ENCODE results near the gene STARD10. TPM values are rescaled to one million over a fixed set of nuclear protein-coding genes. Genes with fewer than 3 reads are reported as not detected.

The STARD10 gene
- total and polyA plus RNA-seq, 9 of the 15 experiments (the other 6 are each of a cell fraction or from before 2014, with no cell fraction given): 0.15 to 52.9 (median 32.3) TPM

DNA sequence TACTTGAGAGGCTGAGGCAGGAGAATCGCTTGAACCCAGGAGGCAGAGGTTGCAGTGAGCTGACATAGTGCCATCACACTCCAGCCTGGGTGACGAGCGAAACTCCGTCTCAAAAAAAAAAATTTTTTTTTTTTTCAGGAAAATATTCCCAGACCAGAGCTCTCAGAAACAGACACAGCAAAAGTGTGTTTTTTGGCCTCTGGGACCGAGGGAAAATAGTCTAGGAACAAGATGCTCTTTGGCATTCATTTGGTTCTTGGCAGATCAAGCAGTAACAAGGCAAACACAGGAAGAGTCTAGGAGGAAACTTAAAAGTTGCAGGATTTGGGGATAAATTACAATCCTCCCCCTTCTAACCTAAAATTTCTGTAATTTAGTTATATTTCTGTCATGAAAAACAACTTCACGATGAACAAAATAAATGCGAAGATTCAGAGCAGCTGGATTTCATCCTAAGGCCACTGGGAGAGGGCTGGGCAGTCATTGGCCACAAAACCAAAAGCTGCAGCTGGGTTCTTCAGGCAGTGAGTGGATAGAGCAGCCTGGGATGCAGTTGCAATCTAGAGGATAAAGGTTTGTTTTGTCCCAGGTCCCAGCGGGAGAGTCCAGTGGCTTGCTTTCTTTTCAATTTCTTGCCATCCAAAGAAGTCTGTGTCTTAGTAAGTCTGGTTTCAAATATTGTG lies 40.1 kb upstream of the STARD10 start (continued):
- TF ChIP-seq ZNF57 (CRISPR knock-in tag; IDR thresholded peaks at IDR 0.05) (no peak), MXI1 (IDR thresholded peaks at IDR 0.05; ENCODE audit: low read depth, low read length) (no peak), MYC (IDR thresholded peaks at IDR 0.05; ENCODE audit: low read depth, low read length) (no peak), MYC (CRISPR knock-in tag; IDR thresholded peaks at IDR 0.05; ENCODE audit: borderline replicate concordance, low read depth) (no peak), FOXK1 (CRISPR knock-in tag; IDR thresholded peaks at IDR 0.05; ENCODE audit: borderline replicate concordance) (no peak)
- TF ChIP-seq, protein P1, sequence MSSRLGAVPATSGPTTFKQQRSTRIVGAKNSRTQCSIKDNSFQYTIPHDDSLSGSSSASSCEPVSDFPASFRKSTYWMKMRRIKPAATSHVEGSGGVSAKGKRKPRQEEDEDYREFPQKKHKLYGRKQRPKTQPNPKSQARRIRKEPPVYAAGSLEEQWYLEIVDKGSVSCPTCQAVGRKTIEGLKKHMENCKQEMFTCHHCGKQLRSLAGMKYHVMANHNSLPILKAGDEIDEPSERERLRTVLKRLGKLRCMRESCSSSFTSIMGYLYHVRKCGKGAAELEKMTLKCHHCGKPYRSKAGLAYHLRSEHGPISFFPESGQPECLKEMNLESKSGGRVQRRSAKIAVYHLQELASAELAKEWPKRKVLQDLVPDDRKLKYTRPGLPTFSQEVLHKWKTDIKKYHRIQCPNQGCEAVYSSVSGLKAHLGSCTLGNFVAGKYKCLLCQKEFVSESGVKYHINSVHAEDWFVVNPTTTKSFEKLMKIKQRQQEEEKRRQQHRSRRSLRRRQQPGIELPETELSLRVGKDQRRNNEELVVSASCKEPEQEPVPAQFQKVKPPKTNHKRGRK (tag; IDR thresholded peaks at IDR 0.05): no peak
- TF ChIP-seq, protein P2, sequence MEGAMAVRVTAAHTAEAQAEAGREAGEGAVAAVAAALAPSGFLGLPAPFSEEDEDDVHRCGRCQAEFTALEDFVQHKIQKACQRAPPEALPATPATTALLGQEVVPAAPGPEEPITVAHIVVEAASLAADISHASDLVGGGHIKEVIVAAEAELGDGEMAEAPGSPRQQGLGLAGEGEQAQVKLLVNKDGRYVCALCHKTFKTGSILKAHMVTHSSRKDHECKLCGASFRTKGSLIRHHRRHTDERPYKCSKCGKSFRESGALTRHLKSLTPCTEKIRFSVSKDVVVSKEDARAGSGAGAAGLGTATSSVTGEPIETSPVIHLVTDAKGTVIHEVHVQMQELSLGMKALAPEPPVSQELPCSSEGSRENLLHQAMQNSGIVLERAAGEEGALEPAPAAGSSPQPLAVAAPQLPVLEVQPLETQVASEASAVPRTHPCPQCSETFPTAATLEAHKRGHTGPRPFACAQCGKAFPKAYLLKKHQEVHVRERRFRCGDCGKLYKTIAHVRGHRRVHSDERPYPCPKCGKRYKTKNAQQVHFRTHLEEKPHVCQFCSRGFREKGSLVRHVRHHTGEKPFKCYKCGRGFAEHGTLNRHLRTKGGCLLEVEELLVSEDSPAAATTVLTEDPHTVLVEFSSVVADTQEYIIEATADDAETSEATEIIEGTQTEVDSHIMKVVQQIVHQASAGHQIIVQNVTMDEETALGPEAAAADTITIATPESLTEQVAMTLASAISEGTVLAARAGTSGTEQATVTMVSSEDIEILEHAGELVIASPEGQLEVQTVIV (CRISPR knock-in tag; IDR thresholded peaks at IDR 0.05; ENCODE audit: borderline replicate concordance): no peak

Data from K562 (cell line).